GM13977 (cell line): Measurements from ENCODE around the gene SLC6A8.

Source experiments
- DNase-seq: peaks from one replicate; pipeline ENCODE4 v3.0.0; 2012; ENCODE audit warnings: low spot score
- in situ Hi-C: fragments of 300-500 bp; cut with MboI; formaldehyde crosslinking; loops from one replicate; pipeline ENCODE4 v1.12.0; 2022; ENCODE audit warnings: low sequenced_read_pairs, low pct_unique_long_range_greater_than_20kb, mixed read lengths, inconsistent platforms; ENCODE audit not compliant: unreplicated experiment
- TF ChIP-seq, protein P1 (sequence below): IDR thresholded peaks from 2 replicates; pipeline ENCODE4 v1.5.1; 2012; ENCODE audit warnings: mild to moderate bottlenecking, control low read depth; ENCODE audit not compliant: insufficient read depth; ENCODE audit errors: extremely low read depth, missing control alignments

The SLC6A8 gene

GRCh38 chrX:153644356-153645125 is 43.2 kb upstream of the SLC6A8 start:
- in situ Hi-C loops: no loop called here
- TF ChIP-seq, protein P1, sequence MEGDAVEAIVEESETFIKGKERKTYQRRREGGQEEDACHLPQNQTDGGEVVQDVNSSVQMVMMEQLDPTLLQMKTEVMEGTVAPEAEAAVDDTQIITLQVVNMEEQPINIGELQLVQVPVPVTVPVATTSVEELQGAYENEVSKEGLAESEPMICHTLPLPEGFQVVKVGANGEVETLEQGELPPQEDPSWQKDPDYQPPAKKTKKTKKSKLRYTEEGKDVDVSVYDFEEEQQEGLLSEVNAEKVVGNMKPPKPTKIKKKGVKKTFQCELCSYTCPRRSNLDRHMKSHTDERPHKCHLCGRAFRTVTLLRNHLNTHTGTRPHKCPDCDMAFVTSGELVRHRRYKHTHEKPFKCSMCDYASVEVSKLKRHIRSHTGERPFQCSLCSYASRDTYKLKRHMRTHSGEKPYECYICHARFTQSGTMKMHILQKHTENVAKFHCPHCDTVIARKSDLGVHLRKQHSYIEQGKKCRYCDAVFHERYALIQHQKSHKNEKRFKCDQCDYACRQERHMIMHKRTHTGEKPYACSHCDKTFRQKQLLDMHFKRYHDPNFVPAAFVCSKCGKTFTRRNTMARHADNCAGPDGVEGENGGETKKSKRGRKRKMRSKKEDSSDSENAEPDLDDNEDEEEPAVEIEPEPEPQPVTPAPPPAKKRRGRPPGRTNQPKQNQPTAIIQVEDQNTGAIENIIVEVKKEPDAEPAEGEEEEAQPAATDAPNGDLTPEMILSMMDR: no peak
- DNase-seq: no peak

DNA sequence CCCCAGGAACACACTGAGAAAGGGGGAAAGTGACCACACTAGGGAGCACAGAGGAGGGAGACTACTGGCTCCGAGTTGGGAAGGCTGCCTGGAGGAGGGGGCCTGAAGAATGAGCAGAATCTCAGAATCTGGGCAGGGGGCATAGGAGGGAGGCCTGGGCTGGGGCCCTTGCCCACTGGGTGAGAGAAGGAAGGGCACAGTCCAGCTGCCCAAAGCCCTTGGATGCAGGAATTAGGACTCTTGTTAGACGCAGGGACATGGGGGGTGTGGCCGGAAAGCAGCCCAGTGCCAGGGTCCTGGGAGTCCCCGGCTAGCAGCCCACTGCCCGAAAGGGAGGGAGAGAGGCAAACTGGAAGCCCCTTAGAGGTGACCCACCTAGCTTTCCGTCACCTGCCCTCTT is 42.6 kb upstream of the SLC6A8 start:
- in situ Hi-C loops: no loop called here
- TF ChIP-seq, protein P1: no peak

DNA sequence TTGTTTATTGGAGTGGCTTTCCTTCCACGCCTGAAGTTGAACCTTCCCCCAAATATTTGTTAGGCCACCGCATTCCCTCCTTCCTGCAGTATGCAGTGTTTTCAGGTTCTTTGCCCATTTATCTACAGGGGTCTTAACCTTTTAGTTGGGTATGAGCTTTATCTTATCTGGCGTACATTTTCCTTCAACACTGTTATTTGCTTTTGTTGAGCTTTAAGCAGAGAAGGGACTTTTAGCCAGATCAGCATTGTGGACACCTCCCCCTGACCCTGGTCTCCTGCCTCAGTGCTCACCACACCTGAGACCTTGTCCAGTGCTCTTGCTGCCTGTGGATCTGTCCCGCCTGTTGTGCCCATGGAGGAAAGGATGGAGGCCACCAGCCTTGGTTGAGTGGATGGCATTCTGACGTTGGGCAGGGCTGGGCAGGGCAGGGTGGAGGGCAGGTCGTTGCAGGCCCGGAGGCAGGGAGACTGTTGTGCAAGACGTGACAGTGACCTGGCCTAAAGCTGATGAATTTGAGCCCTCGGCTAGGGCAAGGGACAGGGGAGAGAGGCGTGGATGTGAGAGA is 41.7 kb upstream of the SLC6A8 start:
- in situ Hi-C loops: no loop called here
- DNase-seq: no peak
- TF ChIP-seq, protein P1: no peak

More for the DNA sequence above, 42.6 kb upstream of the SLC6A8 start:
- no peak for DNase-seq

GRCh38 chrX:153646620-153647373 is 40.9 kb upstream of the SLC6A8 start, which contains the start of gene DUSP9:
TSS of gene DUSP9 (plus strand) at chrX:153647203. CDS start at chrX:153647954, 751 bp downstream.
- DNase-seq: no peak
- TF ChIP-seq, protein P1: no peak
- in situ Hi-C loops: no loop called here

- TF ChIP-seq, protein P1: no peak
- in situ Hi-C loops: no loop called here
- DNase-seq: no peak
Observed at GRCh38 chrX:153647461-153648357, 40.0 kb upstream of the SLC6A8 start.
